H1 (cell line): ENCODE measurements around the gene TMCC3. TPM values are rescaled to one million over a fixed set of nuclear protein-coding genes. Genes with fewer than 3 reads are reported as not detected.

Experiments
- CTCF ChIA-PET: fragments of 300-600 bp; sonication (Branson Sonifier 250); formaldehyde crosslinking; loops from one replicate; lab custom pipeline; 2021; ENCODE audit not compliant: partially characterized antibody; lab: Charles Lee
- POLR2A ChIA-PET: fragments of 300-600 bp; sonication (Branson Sonifier 250); formaldehyde crosslinking; loops from one replicate; lab custom pipeline; 2021; ENCODE audit warnings: inconsistent platforms; ENCODE audit not compliant: partially characterized antibody; lab: Charles Lee
- DNase-seq, 2 experiments: peaks; one replicate each; pipeline versions ENCODE4 v3.0.0 to v3.0.0-alpha.2; 2010 to 2022; ENCODE audit warnings: low spot score in 2 of 2, low read depth in 1 of 2, mixed read lengths in 1 of 2
- FAIRE-seq: peaks from 2 replicates; lab custom pipeline; 2011; peaks lifted over from hg19 to GRCh38; lab: Jason Lieb, UNC
- H2AFZ ChIP-seq: 2 replicates; pipeline ENCODE4 v1.8.1; 2012; ENCODE audit warnings: low read length, inconsistent platforms
- H2AK5ac ChIP-seq: 2 replicates; pipeline ENCODE4 v1.6.1; 2013; ENCODE audit warnings: low read depth, low read length
- H2BK120ac ChIP-seq: replicated peaks from 2 replicates; pipeline ENCODE3; 2013; ENCODE audit warnings: low read depth, low read length, inconsistent platforms
- H2BK12ac ChIP-seq: 2 replicates; pipeline ENCODE4 v1.6.1; 2013; ENCODE audit warnings: low read depth, low read length
- H2BK15ac ChIP-seq: 2 replicates; pipeline ENCODE4 v1.6.1; 2013; ENCODE audit warnings: low read length
- H2BK20ac ChIP-seq: 2 replicates; pipeline ENCODE4 v1.6.1; 2013; ENCODE audit warnings: low read length
- H2BK5ac ChIP-seq: 2 replicates; pipeline ENCODE4 v1.6.1; 2013; ENCODE audit warnings: low read depth, low read length
- H3K14ac ChIP-seq: 2 replicates; pipeline ENCODE4 v1.6.1; 2013; ENCODE audit warnings: inconsistent platforms; ENCODE audit not compliant: insufficient read length
- H3K18ac ChIP-seq: 2 replicates; pipeline ENCODE4 v1.6.1; 2013; ENCODE audit warnings: low read length; ENCODE audit errors: extremely low read depth
- H3K23ac ChIP-seq: 2 replicates; pipeline ENCODE4 v1.6.1; 2013; ENCODE audit warnings: inconsistent platforms; ENCODE audit not compliant: insufficient read length
- H3K23me2 ChIP-seq: 2 replicates; pipeline ENCODE4 v1.6.1; 2013; ENCODE audit warnings: low read depth, low read length
- H3K27ac ChIP-seq: 2 replicates; pipeline ENCODE4 v1.6.1; 2011; ENCODE audit warnings: low read depth, low read length, inconsistent platforms
- H3K27me3 ChIP-seq, 4 experiments: replicated peaks in 1 of 4; 1 replicate in 1 of 4; 2 replicates in 3 of 4; pipeline versions ENCODE4 v1.6.1 to v1.8.1; 2011 to 2013; ENCODE audit warnings: low read length in 3 of 4, mild to moderate bottlenecking in 3 of 4, inconsistent platforms in 2 of 4, mixed read lengths in 2 of 4, moderate library complexity in 1 of 4; ENCODE audit not compliant: control insufficient read depth in 3 of 4, insufficient read depth in 3 of 4; ENCODE audit errors: extremely low read depth in 1 of 4
- H3K36me3 ChIP-seq, 4 experiments: 2 replicates each; pipeline versions ENCODE4 v1.6.1 to v1.8.1; 2011 to 2013; ENCODE audit warnings: mild to moderate bottlenecking in 4 of 4, low read length in 3 of 4, moderate library complexity in 2 of 4, control low read depth in 1 of 4, inconsistent platforms in 1 of 4; ENCODE audit not compliant: insufficient read depth in 4 of 4, control insufficient read depth in 2 of 4
- H3K4ac ChIP-seq: replicated peaks from 2 replicates; pipeline ENCODE3; 2013; ENCODE audit warnings: low read length, low read depth, mixed read lengths, inconsistent platforms; ENCODE audit not compliant: insufficient read length
- H3K4me1 ChIP-seq, 4 experiments: replicated peaks in 1 of 4; 1 replicate in 1 of 4; 2 replicates in 3 of 4; pipeline versions ENCODE4 v1.6.1 to v1.8.1; 2011 to 2013; ENCODE audit warnings: low read length in 3 of 4, inconsistent platforms in 2 of 4, mixed read lengths in 1 of 4; ENCODE audit not compliant: insufficient read depth in 4 of 4, control insufficient read depth in 3 of 4
- H3K4me2 ChIP-seq, 2 experiments: 2 replicates each; pipeline versions ENCODE4 v1.6.1 to v1.8.1; 2011 to 2013; ENCODE audit warnings: low read depth in 2 of 2, low read length in 2 of 2, control low read depth in 1 of 2, inconsistent platforms in 1 of 2, mild to moderate bottlenecking in 1 of 2; ENCODE audit not compliant: insufficient read depth in 1 of 2
- H3K4me3 ChIP-seq, 4 experiments: fragments of 200-600, 300-600 bp in 1 of 4; sonication (generic), shearing (Covaris generic), sonication (Bioruptor Twin) in 1 of 4; 2 replicates each; pipeline versions ENCODE4 v1.5.1 to v1.8.1; 2011 to 2016; ENCODE audit warnings: low read length in 4 of 4, low read depth in 3 of 4, control low read depth in 2 of 4, inconsistent platforms in 2 of 4, mild to moderate bottlenecking in 2 of 4, mixed read lengths in 1 of 4, moderate library complexity in 1 of 4; ENCODE audit not compliant: insufficient read depth in 2 of 4; ENCODE audit errors: extremely low read depth in 1 of 4
- H3K56ac ChIP-seq: replicated peaks from 2 replicates; pipeline ENCODE3; 2013; ENCODE audit warnings: low read depth, mild to moderate bottlenecking, mixed read lengths, low read length, inconsistent platforms; ENCODE audit not compliant: insufficient read length
- H3K79me1 ChIP-seq: 2 replicates; pipeline ENCODE4 v1.6.1; 2013; ENCODE audit warnings: low read depth, low read length, control low read depth
- H3K79me2 ChIP-seq, 2 experiments: 2 replicates each; pipeline versions ENCODE4 v1.6.1 to v1.8.1; 2012 to 2013; ENCODE audit warnings: low read length in 2 of 2, mild to moderate bottlenecking in 2 of 2, inconsistent platforms in 1 of 2; ENCODE audit not compliant: insufficient read depth in 2 of 2, control insufficient read depth in 1 of 2
- H3K9ac ChIP-seq, 4 experiments: replicated peaks in 1 of 4; 1 replicate in 1 of 4; 2 replicates in 3 of 4; pipeline versions ENCODE4 v1.6.1 to v1.8.1; 2011 to 2013; ENCODE audit warnings: low read depth in 3 of 4, low read length in 3 of 4, control low read depth in 2 of 4, mild to moderate bottlenecking in 2 of 4, moderate library complexity in 2 of 4, inconsistent platforms in 1 of 4; ENCODE audit errors: extremely low read depth in 1 of 4
- H3K9me3 ChIP-seq, 2 experiments: 2 replicates each; pipeline versions ENCODE4 v1.6.1 to v1.8.1; 2012 to 2013; ENCODE audit warnings: mild to moderate bottlenecking in 2 of 2, moderate library complexity in 2 of 2, control low read depth in 1 of 2, inconsistent platforms in 1 of 2, low read depth in 1 of 2, low read length in 1 of 2, mixed read lengths in 1 of 2; ENCODE audit not compliant: insufficient read depth in 2 of 2
- H4K20me1 ChIP-seq, 2 experiments: replicated peaks in 1 of 2; 2 replicates each; pipeline versions ENCODE3 to v1.8.1; 2011 to 2013; ENCODE audit warnings: inconsistent platforms in 2 of 2, low read length in 2 of 2, mild to moderate bottlenecking in 1 of 2; ENCODE audit not compliant: insufficient read depth in 2 of 2, control insufficient read depth in 1 of 2
- H4K5ac ChIP-seq: 2 replicates; pipeline ENCODE4 v1.6.1; 2013; ENCODE audit warnings: low read length, low read depth, mixed read lengths, inconsistent platforms; ENCODE audit not compliant: insufficient read length
- H4K8ac ChIP-seq: 2 replicates; pipeline ENCODE4 v1.8.0; 2013; ENCODE audit warnings: mild to moderate bottlenecking, moderate library complexity, low read length, inconsistent platforms; ENCODE audit not compliant: insufficient read depth; ENCODE audit errors: extremely low read depth
- H4K91ac ChIP-seq: replicated peaks from 2 replicates; pipeline ENCODE3; 2013; ENCODE audit warnings: low read length, mixed read lengths, inconsistent platforms; ENCODE audit not compliant: insufficient read length
- CEBPB ChIP-seq: IDR thresholded peaks from 2 replicates; pipeline ENCODE4 v1.6.1; 2012; ENCODE audit warnings: low read depth, low read length
- EZH2 ChIP-seq: fragments of 200-600 bp; sonication (generic); IDR thresholded peaks from 2 replicates; pipeline ENCODE4 v1.7.1; 2012; ENCODE audit warnings: low read depth, mild to moderate bottlenecking, moderate library complexity, low read length, inconsistent platforms; ENCODE audit not compliant: severe bottlenecking
- GTF2F1 ChIP-seq: IDR thresholded peaks from 2 replicates; pipeline ENCODE4 v1.6.1; 2012; ENCODE audit warnings: low read depth, low read length, improper control_type of control experiment, borderline replicate concordance
- HDAC6 ChIP-seq: IDR thresholded peaks from one replicate; pipeline ENCODE4 v1.7.1; 2012; ENCODE audit warnings: low read depth, mild to moderate bottlenecking, inconsistent platforms, low read length, moderate library complexity
- SP1 ChIP-seq: IDR thresholded peaks from 2 replicates; pipeline ENCODE4 v1.6.1; 2011; ENCODE audit warnings: low read depth, low read length
- WGBS, 2 experiments: shearing (Covaris generic) in 1 of 2; methylation state at CpG; one replicate each; pipeline versions ENCODE4 v1.1.6 to v1.1.7; 2013 to 2015; ENCODE audit warnings: low lambda C conversion rate in 2 of 2, mixed read lengths in 2 of 2, inconsistent platforms in 1 of 2, low coverage in 1 of 2, missing lambda C conversion rate in 1 of 2; ENCODE audit not compliant: insufficient replicate concordance in 2 of 2, insufficient coverage in 1 of 2, insufficient read length in 1 of 2; ENCODE audit errors: extremely low coverage in 1 of 2, missing lambda C conversion rate in 1 of 2; 5-methylcytosine and 5-hydroxymethylcytosine counted together
- polyA plus RNA-seq, 7 experiments: library from polyadenylated mRNA; depleted of rRNA in 3 of 7; stranded (reverse) in 5 of 7; unstranded in 2 of 7; fragments of >200 nt in 5 of 7; fragments of 200-250 nt in 2 of 7; gene quantifications; 1 replicate in 5 of 7; 2 replicates in 1 of 7; 4 replicates in 1 of 7; pipeline versions ENCODE4 v1.2.1 to v1.2.3, GENCODE V29; 2011 to 2013; ENCODE audit warnings: missing spikeins in 2 of 7, mixed read lengths in 2 of 7
- total RNA-seq: library from RNA; stranded (reverse); fragmentation: NEBNext Ultra II Directional; extraction: Animal tissue kit (Norgen Biotek cat#: 25700); gene quantifications from 2 replicates; pipeline ENCODE4 v1.2.1, GENCODE V29; 2021
- TF ChIP-seq, protein P1 (sequence below): IDR thresholded peaks from 2 replicates; pipeline ENCODE4 v1.6.1; 2012; ENCODE audit warnings: low read length, inconsistent platforms

TMCC3 gene
- total and polyA plus RNA-seq, 2 of the 8 experiments (the other 6 are each of a cell fraction or from before 2014, with no cell fraction given): 1.7 to 4.1 TPM

DNA sequence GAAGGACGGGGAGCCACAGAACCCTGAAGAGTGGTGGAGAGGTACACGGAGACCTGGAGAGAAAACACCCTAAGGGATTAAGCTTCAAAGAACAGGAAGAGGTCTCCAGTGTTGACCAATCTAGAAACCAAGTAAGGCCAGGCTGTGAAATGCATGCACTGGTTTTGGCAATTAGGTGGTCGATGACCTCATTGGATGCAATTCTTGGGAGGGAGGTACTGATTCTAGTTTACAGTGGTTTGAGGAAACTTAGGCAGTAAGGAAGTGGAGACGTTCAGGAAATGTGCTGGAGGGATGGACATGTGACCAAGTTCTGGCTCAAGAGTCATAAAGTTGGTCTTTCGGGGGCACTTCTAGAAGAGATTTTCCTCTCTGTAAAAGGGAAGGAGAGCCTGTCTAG lies 99.4 kb downstream of the TMCC3 start:
- no peaks in the 10 kb centered on the region for H4K20me1 ChIP-seq
- H3K56ac ChIP-seq: no peak overlapping the region
- no peak overlapping the region for H3K23ac ChIP-seq
- no peak overlapping the region for H2BK12ac ChIP-seq
- H3K18ac ChIP-seq: no peak overlapping the region
- no peak overlapping the region for H3K27ac ChIP-seq
- no peak overlapping the region for H2AK5ac ChIP-seq
- no peak overlapping the region for H2BK5ac ChIP-seq
- POLR2A ChIA-PET: no interaction called here
- no peak overlapping the region for H2AFZ ChIP-seq
- no peak overlapping the region for H3K4me2 ChIP-seq
- no peaks in the 10 kb centered on the region; the same call in 1 of the 2 replicates for H3K23me2 ChIP-seq
- DNase-seq (no peak), FAIRE-seq (no peak)
- peaks cover 0 to 2% (median 0%) of the 10 kb centered on the region in 4 experiments; a peak in 1 of 7 replicates for H3K27me3 ChIP-seq
- H3K4me1 ChIP-seq: no peaks in the 10 kb centered on the region; a peak in 1 of 7 replicates
- CTCF ChIA-PET: interaction anchor here (0.9 kb wide), 1 partner anchor 204 kb away, joined by 3 read pairs; no protein-coding TSS in a partner anchor
- no peak overlapping the region for H3K14ac ChIP-seq
- H2BK120ac ChIP-seq: no peak overlapping the region
- H4K91ac ChIP-seq: no peak overlapping the region
- no peak for TF ChIP-seq CEBPB
- no peak for TF ChIP-seq EZH2
- no peak for TF ChIP-seq SP1
- no peak for TF ChIP-seq HDAC6
- TF ChIP-seq, protein P1, sequence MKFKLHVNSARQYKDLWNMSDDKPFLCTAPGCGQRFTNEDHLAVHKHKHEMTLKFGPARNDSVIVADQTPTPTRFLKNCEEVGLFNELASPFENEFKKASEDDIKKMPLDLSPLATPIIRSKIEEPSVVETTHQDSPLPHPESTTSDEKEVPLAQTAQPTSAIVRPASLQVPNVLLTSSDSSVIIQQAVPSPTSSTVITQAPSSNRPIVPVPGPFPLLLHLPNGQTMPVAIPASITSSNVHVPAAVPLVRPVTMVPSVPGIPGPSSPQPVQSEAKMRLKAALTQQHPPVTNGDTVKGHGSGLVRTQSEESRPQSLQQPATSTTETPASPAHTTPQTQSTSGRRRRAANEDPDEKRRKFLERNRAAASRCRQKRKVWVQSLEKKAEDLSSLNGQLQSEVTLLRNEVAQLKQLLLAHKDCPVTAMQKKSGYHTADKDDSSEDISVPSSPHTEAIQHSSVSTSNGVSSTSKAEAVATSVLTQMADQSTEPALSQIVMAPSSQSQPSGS: no peak
- no peak for TF ChIP-seq GTF2F1
- no peak overlapping the region for H3K4ac ChIP-seq
- no peaks in the 10 kb centered on the region for H3K36me3 ChIP-seq
- H3K9me3 ChIP-seq: peaks cover 11 to 15% of the 10 kb centered on the region in 2 experiments
- H2BK20ac ChIP-seq: no peak overlapping the region
- no peak overlapping the region for H3K4me3 ChIP-seq
- no peak overlapping the region for H3K9ac ChIP-seq
- H3K79me1 ChIP-seq: no peaks in the 10 kb centered on the region
- H4K8ac ChIP-seq: no peak overlapping the region
- no peak overlapping the region for H2BK15ac ChIP-seq
- whole genome bisulfite sequencing, 2 experiments: 83% methylated on average over 5 of the region's 5 CpGs; no CpG with 5 or more reads in 1 of the 2 experiments
- H4K5ac ChIP-seq: no peak overlapping the region
- no peaks in the 10 kb centered on the region for H3K79me2 ChIP-seq
